Ovary (tissue), 3 donors: ENCODE measurements around the gene TRAM2.

Source experiments
- POLR2A ChIP-seq: fragments of 450-650 bp; IDR thresholded peaks from one replicate; pipeline ENCODE4 v1.6.1; 2017; ENCODE audit warnings: antibody characterized with exemption, mild to moderate bottlenecking, moderate library complexity
- TF ChIP-seq, protein P1 (sequence below), 3 donors: fragments of 450-650 bp in 2 of 3; fragments of 200-600 bp in 1 of 3; IDR thresholded peaks; one replicate each; pipeline versions ENCODE4 v1.5.1 to v1.8.0; 2016 to 2022; ENCODE audit warnings: antibody characterized with exemption in 3 of 3, mild to moderate bottlenecking in 1 of 3
- donor health status: DM: no; HTN: no; CAD: no.

DNA sequence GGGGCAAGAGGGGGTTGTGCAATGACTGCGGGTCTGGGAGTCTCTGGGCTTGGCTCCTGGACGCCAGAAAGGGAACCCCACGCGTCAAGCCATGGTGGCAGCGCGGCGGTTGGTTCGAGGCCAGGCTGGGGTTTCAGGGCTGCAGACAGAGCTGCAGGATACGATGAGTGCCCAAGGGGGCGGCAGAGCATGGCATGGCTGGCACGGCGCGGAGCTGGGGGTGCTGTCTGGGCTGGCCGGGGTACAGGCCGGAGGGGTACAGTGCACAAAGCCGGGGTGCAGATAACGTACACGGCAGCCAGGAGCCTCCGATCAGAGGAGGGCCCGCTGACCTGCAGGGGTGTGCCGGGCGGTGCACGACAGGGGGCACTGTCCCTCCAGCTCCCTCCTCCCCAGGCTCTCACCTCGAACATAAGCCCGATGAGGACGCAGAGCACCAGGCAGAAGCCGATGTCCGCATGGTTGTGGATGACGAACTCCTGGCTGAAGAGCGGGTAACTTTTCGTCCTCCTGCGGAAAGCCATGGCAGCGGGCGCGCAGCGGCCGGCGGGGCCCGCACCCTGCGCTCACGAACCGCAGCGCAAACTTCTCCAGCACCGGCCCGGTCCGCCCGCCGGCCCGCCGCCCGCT lies 353 bp downstream of the TRAM2 start:
- TF ChIP-seq, protein P1, sequence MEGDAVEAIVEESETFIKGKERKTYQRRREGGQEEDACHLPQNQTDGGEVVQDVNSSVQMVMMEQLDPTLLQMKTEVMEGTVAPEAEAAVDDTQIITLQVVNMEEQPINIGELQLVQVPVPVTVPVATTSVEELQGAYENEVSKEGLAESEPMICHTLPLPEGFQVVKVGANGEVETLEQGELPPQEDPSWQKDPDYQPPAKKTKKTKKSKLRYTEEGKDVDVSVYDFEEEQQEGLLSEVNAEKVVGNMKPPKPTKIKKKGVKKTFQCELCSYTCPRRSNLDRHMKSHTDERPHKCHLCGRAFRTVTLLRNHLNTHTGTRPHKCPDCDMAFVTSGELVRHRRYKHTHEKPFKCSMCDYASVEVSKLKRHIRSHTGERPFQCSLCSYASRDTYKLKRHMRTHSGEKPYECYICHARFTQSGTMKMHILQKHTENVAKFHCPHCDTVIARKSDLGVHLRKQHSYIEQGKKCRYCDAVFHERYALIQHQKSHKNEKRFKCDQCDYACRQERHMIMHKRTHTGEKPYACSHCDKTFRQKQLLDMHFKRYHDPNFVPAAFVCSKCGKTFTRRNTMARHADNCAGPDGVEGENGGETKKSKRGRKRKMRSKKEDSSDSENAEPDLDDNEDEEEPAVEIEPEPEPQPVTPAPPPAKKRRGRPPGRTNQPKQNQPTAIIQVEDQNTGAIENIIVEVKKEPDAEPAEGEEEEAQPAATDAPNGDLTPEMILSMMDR (IDR thresholded peaks at IDR 0.05) = peak in 2 of 3 donors; percentile 45 to 58
- TF ChIP-seq POLR2A = peak; percentile 52
